ENCODE results near the gene PARG. TPM values are rescaled to one million over a fixed set of nuclear protein-coding genes. Genes with fewer than 3 reads are reported as not detected.

The PARG gene
- total RNA-seq, 1 experiment from 2014 or later: 69.7 TPM

DNA sequence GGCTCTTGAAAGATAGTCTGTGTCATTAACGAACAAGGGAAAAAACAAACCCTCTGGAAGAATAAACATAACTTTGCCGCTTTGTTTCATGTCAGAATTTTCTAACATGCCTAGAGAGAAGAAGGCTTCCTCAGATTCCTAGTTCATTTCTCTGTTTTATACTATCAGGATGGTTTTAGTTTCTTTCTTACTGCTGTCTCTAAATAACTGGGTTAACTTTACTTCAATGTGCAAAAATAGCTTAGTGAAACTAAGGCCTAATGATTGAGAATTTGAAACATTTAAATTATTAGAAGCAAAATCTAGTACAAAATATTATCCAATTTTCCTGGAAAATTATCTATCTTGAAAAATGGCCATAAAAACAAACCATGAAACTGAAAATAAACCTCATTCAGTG, 107.6 kb downstream of the PARG start:
- Mint-ChIP-seq H3K27ac (ENCODE audit: unreplicated experiment) (no peak overlapping the region), H3K9me3 (ENCODE audit: unreplicated experiment) (no peaks in the 10 kb centered on the region), H3K27me3 (ENCODE audit: insufficient read depth, unreplicated experiment) (no peaks in the 10 kb centered on the region), H3K4me3 (ENCODE audit: unreplicated experiment) (no peak overlapping the region), H3K4me1 (ENCODE audit: low read depth, unreplicated experiment) (peaks cover 21% of the 10 kb centered on the region), H3K36me3 (ENCODE audit: insufficient read depth, unreplicated experiment) (peaks cover 40% of the 10 kb centered on the region)
- intact Hi-C loops (cut with micrococcal nuclease; ENCODE audit: unreplicated experiment): no loop called here
- POLR2A ChIA-PET: no interaction called here
- Histone ChIP-seq H3K4me3 (ENCODE audit: low read depth, low read length) (no peak overlapping the region), H3K36me3 (ENCODE audit: control insufficient read depth, insufficient read depth, low read length) (peaks cover 1% of the 10 kb centered on the region; the same call in 1 of the 2 replicates), H3K4me1 (peaks cover 36% of the 10 kb centered on the region), H3K27me3 (replicated peaks; ENCODE audit: control insufficient read depth, insufficient read depth, low read length) (no peaks in the 10 kb centered on the region), H3K9me3 (0 out of 2 replicates have a peak, but pooled peaks cover 3% of the 10 kb centered on the region)
- CTCF ChIA-PET: no interaction called here
- BruUV-seq (replicated peaks): no TSS peak
- TF ChIP-seq, protein P1, sequence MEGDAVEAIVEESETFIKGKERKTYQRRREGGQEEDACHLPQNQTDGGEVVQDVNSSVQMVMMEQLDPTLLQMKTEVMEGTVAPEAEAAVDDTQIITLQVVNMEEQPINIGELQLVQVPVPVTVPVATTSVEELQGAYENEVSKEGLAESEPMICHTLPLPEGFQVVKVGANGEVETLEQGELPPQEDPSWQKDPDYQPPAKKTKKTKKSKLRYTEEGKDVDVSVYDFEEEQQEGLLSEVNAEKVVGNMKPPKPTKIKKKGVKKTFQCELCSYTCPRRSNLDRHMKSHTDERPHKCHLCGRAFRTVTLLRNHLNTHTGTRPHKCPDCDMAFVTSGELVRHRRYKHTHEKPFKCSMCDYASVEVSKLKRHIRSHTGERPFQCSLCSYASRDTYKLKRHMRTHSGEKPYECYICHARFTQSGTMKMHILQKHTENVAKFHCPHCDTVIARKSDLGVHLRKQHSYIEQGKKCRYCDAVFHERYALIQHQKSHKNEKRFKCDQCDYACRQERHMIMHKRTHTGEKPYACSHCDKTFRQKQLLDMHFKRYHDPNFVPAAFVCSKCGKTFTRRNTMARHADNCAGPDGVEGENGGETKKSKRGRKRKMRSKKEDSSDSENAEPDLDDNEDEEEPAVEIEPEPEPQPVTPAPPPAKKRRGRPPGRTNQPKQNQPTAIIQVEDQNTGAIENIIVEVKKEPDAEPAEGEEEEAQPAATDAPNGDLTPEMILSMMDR (IDR thresholded peaks at IDR 0.05; ENCODE audit: insufficient read depth in 1 of 2, low read depth in 1 of 2, low read length in 1 of 2, severe bottlenecking in 1 of 2, unreplicated experiment in 1 of 2): no peak
- DNase-seq: no peak

DNA sequence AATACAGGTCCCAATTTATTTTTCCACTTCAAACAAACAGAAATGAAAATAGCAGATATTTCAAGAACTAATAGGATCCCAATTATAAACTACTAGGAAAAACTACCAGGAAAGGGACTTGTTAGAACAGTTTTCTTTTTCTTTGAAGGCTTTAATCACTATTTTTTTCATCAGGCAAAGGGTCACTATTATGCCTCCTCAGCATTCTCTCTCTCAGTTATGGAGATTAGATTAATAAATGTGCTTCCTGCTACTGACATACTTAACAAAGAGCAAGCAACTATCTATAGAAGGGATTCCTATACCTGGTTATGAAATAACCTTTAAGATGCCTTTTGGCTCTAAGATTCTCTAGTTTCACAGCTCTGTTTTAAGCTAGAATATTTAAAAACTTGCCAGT, 108.7 kb downstream of the PARG start:
- Histone ChIP-seq H3K4me3 (ENCODE audit: low read depth, low read length) (no peak overlapping the region), H3K4me1 (peaks cover 28% of the 10 kb centered on the region), H3K9me3 (0 out of 2 replicates have a peak, but pooled peaks cover 3% of the 10 kb centered on the region), H3K27me3 (replicated peaks; ENCODE audit: control insufficient read depth, insufficient read depth, low read length) (no peaks in the 10 kb centered on the region), H3K36me3 (ENCODE audit: control insufficient read depth, insufficient read depth, low read length) (peaks cover 1% of the 10 kb centered on the region; the same call in 1 of the 2 replicates)
- TF ChIP-seq, protein P1 (IDR thresholded peaks at IDR 0.05; ENCODE audit: insufficient read depth in 1 of 2, low read depth in 1 of 2, low read length in 1 of 2, severe bottlenecking in 1 of 2, unreplicated experiment in 1 of 2): no peak
- CTCF ChIA-PET: no interaction called here
- intact Hi-C loops (cut with micrococcal nuclease; ENCODE audit: unreplicated experiment): no loop called here
- Mint-ChIP-seq H3K9me3 (ENCODE audit: unreplicated experiment) (no peaks in the 10 kb centered on the region), H3K36me3 (ENCODE audit: insufficient read depth, unreplicated experiment) (peaks cover 34% of the 10 kb centered on the region), H3K27me3 (ENCODE audit: insufficient read depth, unreplicated experiment) (no peaks in the 10 kb centered on the region), H3K27ac (ENCODE audit: unreplicated experiment) (no peak overlapping the region), H3K4me1 (ENCODE audit: low read depth, unreplicated experiment) (peaks cover 21% of the 10 kb centered on the region), H3K4me3 (ENCODE audit: unreplicated experiment) (no peak overlapping the region)
- POLR2A ChIA-PET: no interaction called here
- BruUV-seq (replicated peaks): no TSS peak
- no peak for DNase-seq

DNA sequence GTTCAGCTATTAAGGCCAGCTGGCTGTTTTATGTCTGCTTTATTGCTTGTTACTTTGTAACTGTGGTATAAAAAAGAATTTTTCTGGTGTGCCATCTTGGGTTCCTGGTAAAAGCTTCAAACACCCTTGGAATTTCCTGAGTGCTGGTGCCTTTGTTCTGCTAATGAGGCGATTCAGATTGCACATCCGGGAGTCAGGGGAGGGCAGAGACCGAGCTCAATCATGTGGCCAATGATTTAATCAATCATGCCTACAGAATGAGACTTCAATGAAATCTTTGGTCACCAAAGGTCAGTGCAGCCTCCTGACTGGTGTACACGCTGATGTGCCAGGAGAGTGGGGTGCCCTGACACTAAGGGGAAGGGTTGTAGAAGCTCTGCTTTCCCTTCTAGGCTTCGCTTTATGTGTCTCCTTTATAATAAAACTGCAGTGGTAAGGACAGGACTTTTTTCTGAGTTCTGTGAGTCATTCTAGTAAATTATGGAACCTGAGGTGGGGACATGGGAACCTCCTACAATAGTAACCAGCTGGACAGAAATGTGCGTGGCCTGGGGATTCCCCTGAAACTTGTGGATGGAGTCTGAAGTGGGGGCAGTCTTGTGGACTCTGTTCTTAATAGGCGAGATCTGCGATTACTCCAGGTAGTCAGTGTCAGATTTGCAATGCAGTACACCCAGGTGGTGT, 110.3 kb downstream of the PARG start:
- Mint-ChIP-seq H3K27me3 (ENCODE audit: insufficient read depth, unreplicated experiment) (no peaks in the 10 kb centered on the region), H3K4me1 (ENCODE audit: low read depth, unreplicated experiment) (peaks cover 10% of the 10 kb centered on the region), H3K36me3 (ENCODE audit: insufficient read depth, unreplicated experiment) (peaks cover 29% of the 10 kb centered on the region), H3K9me3 (ENCODE audit: unreplicated experiment) (no peaks in the 10 kb centered on the region), H3K4me3 (ENCODE audit: unreplicated experiment) (no peak overlapping the region), H3K27ac (ENCODE audit: unreplicated experiment) (no peak overlapping the region)
- POLR2A ChIA-PET: interaction anchor here (1.2 kb wide), 1 partner anchor 12 kb away, joined by 3 read pairs; no protein-coding TSS in a partner anchor
- DNase-seq: no peak
- CTCF ChIA-PET: no interaction called here
- Histone ChIP-seq H3K36me3 (ENCODE audit: control insufficient read depth, insufficient read depth, low read length) (peaks cover 3% of the 10 kb centered on the region; the same call in 1 of the 2 replicates), H3K9me3 (no peaks in the 10 kb centered on the region), H3K27me3 (replicated peaks; ENCODE audit: control insufficient read depth, insufficient read depth, low read length) (no peaks in the 10 kb centered on the region), H3K4me3 (ENCODE audit: low read depth, low read length) (no peak overlapping the region), H3K4me1 (peaks cover 14% of the 10 kb centered on the region)
- TF ChIP-seq, protein P1 (IDR thresholded peaks at IDR 0.05; ENCODE audit: insufficient read depth in 1 of 2, low read depth in 1 of 2, low read length in 1 of 2, severe bottlenecking in 1 of 2, unreplicated experiment in 1 of 2): no peak
- BruUV-seq (replicated peaks): no TSS peak
- intact Hi-C loops (cut with micrococcal nuclease; ENCODE audit: unreplicated experiment): no loop called here

Data from Caco-2 (cell line).